GM19452 (cell line): ENCODE data around the gene FBLN7.
"Not testable (repeated sequence)": the region's sequence is repeated elsewhere in the genome, so short reads cannot be mapped to it uniquely, and the experiment has no call there.

Experiments used
- ATAC-seq: cut with Tn5 transposase; IDR thresholded peaks from one replicate; pipeline ENCODE4 v1.9.1; 2021; ENCODE audit not compliant: unreplicated experiment

FBLN7 gene

DNA sequence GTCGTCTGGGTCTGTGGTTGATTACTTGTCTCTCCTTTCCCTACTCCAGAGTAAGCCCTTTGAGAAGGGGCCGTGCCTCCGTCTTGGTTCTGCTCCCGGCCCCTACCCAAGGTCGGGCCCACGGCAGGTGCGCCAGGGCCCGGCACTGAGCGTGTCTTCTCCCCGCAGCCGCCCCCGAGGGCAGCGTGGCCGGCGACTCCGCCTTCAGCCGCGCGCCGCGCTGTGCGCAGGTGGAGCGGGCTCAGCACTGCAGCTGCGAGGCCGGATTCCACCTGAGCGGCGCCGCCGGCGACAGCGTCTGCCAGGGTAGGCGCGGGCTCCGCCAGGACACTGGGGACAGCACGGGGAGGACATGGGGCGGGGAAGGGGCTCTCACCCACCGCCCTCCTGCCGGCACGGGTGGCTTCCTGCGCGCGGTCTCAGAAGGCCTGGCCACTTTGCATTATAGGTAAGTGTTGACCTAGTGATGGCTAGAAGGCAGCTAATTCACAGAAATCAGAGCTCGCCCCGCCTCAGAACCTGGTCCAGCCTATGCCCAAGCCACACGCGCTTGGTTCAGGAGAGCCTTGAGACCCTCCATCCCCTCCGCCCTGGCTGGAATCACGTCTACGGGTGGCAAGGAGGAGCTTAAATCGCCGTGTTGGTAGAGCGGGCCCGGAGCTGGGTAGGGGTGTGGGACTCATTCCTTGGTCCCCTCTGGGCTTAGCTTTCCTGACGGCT lies 43.5 kb downstream of the FBLN7 start:
- no peak for ATAC-seq

DNA sequence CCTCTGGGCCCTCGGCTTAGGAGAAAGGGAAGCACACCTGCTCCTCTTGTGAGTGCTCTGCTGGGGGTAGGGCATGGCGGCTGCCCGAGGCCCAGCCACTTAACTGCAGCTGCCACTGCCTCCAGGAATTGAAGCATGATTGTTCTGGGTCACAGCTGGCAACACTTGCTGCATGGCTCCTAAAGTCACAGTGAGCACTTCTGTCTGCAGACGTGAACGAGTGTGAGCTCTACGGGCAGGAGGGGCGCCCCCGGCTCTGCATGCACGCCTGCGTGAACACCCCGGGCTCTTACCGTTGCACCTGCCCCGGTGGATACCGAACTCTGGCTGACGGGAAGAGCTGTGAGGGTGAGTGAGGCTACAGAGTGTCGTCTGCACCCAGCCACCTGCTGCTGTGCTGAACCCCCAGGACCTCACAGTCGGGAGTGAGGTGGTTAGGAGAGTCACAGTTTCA lies 44.4 kb downstream of the FBLN7 start:
- ATAC-seq = no peak

DNA sequence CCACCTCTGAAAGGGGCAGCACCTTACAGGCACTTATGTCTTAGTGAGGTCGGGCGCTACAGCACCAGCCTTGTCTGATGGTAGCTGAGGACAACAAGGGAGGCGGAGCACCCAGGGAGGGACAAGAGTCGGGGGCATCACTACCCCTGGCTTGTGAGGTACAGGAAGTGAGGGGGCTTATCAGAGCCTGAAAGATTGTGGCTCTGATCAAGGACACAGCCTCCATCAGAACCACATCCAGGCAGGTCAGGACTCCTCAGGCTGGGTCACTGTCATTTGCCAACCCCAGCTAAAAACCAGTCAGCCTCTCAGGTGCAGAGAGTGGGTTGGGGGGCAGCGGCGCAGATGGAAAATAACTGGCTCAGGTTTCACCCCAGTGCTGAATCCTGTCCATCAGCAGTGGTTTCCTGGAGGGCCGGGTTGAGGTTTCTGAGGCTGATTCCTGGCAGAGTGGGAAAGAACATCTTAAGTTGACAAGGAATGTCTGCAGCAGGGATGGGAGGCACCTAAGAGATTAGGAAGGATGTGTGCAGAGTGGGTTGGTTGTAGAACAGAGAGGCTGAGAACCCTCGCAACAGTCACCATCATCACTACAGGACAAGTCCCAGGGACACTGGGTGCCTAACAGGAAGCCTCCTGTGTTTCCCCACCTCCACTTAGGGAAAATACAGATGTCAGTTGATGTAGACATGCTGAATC lies 45.3 kb downstream of the FBLN7 start:
- ATAC-seq = no peak

DNA sequence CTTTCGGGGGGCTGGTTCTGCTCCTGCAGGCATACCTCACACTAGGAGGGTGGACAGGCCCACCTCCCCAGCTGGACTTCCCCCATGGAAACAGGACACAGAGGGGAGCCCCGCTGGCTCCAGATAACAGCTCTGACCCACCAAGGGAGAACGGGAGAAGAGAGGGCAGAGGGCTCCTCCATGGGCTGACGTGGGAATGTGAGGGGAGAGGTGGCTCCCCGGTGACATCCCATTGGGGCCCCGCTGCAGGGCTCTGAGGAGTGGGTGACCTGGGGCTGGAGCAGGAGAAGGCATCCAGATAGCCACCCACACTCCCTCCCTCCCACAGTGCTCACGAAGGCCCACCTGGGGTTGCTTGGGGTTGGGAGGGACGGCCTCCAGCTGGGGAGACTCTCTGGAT lies 45.9 kb downstream of the FBLN7 start:
- ATAC-seq = no peak

DNA sequence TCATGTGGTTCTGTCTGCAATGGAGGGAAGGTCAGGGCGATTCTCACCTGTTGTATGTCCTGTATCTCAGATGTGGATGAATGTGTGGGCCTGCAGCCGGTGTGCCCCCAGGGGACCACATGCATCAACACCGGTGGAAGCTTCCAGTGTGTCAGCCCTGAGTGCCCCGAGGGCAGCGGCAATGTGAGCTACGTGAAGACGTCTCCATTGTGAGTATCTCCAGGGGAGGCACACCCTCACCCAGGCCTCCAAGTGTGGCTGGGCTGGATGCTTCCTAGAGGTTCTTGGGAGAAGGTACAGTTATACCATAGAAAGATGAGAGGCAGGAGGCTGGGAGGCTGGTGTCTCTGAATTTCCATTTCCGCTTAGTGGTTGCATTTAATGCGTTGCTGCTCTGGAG lies 46.9 kb downstream of the FBLN7 start:
- no peak for ATAC-seq

DNA sequence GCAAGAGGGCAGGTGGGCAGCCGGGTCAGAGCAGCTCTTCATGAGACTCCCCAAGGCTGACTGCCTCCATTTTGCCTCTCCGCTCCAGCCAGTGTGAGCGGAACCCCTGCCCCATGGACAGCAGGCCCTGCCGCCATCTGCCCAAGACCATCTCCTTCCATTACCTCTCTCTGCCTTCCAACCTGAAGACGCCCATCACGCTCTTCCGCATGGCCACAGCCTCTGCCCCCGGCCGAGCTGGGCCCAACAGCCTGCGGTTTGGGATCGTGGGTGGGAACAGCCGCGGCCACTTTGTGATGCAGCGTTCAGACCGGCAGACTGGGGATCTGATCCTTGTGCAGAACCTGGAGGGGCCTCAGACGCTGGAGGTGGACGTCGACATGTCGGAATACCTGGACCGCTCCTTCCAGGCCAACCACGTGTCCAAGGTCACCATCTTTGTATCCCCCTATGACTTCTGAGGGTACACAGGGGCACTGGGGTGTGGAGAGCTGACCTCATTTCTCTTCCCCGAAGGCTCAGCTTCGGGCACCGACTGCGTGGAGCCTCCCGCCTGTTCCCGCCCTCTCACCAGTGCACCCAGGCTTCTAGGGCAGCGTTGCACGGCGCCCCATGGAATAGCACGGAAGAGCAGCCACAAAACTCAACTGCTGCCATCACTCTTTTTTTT lies 49.0 kb downstream of the FBLN7 start:
- no peak for ATAC-seq

DNA sequence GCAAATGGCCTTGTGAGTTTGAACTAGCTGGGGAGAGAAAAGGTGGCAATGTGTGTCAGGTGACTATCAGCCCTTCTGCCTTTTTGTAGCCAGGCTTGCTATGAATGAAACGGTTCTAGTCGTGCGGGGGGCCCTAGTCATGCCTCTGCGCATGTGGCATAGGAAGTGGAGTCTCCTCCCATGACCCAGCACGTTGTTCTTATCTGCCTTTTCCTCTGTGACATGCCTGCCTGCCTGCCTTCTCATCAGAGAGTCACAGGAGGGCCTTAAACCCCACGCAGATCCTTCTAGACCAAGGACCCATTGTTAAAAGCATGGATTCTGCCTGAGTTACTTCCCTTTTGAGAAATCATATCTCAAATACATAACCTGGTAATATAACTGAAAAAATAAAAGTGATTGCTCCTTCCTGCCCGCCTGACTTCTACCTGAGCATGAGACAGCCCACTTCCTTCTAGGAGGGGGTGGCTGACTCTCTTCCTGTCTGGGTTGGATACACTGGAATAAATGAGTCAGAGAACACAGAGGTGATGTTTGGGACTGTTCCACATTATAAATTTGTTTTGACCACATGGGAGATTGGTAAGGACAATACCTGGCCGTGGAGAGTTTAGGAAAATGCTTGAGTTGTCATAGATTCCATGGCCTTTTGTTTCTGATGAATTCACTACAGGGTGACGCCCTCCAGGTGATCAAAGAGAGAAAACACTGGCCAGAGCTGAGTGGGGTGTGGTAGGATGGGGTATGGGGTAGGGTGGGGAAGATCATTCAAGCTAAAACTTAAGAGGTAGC lies 49.8 kb downstream of the FBLN7 start:
- no peak for ATAC-seq

DNA sequence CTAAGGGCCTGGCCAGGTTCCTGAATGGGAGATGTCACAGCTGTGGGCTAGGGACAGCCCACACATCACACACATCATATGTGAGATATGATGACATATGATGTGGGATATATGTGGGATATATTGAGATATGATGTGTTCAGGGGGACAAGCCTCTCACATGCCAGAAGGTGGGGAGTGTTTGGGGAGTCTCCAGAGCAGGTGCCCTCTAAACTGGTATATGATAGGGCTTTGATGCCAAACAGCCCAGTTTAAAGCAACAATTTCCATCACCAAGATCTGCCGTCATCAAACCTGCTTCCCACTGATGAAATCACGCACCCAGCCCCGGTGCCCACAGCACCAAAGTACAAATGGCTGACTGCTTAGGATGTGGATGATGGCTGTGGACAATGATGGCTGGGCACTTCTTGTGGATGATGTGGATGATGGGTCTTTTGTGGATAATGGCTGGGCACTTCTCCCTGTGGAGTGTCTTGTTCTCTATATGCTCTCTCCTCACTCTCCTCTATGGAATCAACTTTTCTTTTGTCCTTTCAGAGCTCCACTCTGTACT lies 50.9 kb downstream of the FBLN7 start:
- ATAC-seq = no peak

DNA sequence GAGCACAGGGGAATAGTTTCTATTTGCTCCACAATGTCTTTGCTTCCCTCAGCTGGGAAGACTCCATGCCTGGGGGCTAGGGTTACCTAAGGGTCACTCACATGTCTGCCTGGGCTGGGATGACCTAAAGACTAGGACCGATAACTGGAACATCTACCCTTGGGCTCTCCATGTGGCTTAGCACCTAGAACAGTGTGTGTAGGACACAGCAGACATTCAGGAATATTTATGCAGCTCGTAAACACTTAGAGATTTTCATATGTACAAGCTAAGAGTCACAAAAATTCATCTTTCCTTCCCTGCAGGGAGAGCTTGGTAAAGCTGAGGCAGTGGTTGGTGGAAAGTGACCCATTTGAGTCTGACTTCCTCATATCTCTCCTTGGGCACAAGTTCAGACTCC lies 55.8 kb downstream of the FBLN7 start:
- ATAC-seq = no peak

DNA sequence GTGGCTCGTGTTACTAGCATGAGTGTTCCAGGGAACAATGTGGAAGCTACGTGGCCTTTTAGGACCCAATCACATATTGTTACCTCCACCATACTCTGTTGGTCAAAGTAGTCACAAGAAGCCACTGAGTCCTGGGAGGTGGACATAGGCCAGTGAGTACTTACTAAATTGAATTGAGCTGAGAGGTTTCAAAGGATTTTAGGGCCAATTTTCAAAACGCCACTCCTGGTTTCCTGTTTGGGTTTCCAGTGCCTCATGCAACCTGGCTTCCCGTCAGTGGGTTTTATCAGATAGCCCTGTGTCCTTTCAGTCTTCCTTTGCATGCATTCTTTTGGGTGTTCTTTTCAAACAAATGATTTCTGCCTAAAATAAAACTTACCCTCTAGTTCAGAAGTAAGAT lies 56.3 kb downstream of the FBLN7 start:
- no peak for ATAC-seq

DNA sequence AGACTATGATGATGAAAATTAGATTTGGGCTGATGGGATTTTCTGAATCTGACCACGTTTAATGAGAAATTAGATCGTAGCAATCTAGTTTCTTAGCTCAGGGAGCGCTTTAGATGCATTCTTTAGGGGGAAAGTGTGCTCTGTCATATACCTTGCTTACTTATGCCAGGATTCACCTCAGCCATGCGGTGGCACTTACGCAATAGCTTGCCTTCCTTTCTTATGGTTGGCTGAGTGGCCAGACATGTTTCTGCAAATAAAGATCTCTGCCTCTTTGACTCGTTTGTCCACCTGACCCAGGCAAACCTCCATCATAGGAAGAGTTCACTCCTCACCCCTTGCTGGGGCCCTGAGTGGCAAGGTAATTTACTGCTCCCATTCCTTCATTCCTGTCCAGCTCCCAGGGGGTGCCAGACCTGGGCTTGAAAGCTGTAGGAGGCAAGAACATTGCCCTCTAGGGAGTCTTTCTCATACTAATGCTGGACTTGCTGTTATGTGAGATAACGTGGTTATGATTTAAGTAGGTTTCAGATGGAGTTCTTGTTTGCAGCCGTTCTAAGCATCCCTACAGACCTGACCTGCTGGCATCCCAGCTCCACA lies 57.1 kb downstream of the FBLN7 start:
- no peak for ATAC-seq

DNA sequence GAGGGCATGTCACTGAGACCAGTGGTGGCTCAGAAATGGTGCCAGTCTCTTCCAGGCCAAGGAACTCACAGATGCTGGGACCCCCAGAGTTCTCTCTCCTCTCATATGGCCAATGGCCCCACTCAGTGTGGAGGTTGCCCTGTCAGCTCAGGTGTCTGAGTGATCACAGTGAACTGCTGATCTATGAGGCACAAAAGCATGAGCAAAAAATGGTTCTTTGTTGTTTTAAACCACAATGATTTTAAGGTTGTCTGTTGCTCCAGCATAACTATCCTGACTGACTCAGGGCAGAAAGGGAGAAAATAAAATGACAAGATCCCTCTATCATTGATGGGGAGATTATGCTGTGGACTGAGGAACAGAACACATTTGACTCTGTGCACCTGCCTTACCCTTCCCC lies 57.8 kb downstream of the FBLN7 start:
- ATAC-seq = no peak

DNA sequence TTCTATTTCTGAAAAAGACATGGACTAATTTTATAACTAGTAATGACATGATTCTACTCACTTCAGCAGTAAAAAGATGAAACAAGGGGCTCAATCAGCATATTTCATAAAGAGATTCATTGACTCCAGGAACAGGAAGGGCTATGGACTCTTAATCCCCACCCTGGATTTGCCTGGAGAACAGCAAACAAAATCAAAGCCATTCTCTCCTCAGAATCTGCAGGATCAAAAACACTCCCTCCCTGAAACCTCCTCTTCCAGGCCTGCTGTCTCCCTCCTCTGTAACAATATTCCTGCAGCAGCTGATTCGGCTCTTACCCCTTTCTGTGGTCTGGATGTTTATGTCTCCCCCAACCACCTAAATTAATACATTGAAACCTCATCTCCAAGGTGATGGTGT lies 59.7 kb downstream of the FBLN7 start:
- ATAC-seq = no peak

DNA sequence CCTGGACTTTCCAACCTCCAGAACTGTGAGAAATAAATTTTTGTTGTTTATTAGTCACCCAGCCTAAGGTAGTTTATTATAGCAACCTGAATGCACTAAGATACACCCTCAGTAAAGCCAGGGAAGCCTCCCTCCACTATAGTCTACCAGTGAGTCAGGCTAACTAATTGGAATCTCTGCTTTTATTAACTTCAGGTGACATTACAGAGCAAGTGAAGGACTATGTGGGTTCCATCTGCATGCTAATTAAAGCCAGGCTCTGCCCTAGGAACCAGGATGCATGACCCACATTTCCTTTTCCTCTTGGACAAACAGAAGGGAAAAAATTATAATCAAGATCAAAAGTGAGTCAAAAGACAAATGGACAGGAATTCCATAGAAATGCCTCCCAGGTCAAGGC lies 60.6 kb downstream of the FBLN7 start:
- ATAC-seq = no peak

DNA sequence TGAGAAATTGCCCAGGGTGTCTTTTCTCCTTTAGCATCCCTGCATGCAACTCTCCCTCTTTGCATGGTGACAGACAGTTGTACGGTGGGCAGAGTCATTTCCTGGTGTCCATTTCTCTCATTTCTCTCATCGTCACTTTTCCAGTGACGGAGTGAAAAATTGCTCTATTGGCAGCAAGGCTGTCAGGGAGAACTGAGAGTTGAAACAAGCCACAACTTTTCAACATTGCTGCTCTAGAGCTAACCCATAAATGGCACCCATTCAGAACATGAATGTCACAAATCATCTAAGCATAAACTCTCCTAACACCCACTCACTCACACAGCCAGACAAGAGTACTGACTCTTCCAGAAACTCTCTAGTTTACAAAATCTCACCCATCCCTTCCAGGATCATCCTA lies 61.0 kb downstream of the FBLN7 start:
- no peak for ATAC-seq

DNA sequence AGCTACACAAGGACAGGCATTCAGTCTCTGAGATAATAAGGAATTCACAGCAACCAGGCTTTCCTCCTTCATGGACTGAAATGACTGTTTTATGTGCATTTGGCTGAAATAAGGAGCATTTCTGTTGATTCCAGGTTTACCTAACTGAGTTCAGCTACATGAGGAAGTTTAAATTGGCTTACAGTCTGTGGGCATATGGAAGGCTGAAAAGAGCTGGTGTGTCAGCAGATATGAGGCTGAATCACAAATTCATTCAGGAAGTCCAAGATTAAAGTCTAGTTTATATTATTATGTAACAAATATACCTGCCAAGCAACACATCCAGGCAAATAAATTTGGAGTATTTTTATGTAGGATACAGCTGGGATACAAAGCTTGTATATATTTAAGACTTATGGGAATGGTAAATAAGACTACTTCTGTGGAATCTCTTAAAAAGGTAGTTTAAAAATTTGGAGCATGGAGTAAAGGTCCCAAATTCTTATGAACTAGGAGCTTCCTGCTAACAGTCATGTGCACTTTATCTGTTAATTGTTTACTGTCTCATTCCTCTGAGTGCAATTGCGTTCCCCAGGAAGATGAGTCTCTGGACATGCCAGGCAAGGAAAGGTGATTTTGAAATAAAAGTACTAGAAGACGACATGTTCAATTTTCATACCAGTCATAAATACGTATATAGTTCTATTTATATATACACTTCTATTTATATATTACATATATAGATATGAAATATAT lies 63.7 kb downstream of the FBLN7 start:
- ATAC-seq = no peak

DNA sequence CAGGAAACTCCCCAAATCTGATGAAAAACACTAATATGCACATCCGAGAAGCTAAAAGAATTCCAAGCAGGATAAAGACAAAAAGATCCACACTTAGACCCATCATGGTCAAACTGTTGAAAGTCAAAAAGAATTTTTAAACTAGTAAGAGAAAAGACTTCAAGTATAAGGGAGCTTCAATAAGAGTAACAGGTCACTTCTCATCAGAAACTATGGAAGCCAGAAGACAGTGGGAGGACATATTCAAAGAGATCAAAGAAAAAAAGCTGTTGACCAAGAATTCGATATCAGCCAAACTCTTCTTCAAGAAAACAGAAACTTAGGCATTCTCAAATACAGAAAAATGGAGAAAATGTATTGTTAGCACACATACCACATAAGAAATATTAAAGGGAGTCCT lies 66.2 kb downstream of the FBLN7 start:
- ATAC-seq = no peak

DNA sequence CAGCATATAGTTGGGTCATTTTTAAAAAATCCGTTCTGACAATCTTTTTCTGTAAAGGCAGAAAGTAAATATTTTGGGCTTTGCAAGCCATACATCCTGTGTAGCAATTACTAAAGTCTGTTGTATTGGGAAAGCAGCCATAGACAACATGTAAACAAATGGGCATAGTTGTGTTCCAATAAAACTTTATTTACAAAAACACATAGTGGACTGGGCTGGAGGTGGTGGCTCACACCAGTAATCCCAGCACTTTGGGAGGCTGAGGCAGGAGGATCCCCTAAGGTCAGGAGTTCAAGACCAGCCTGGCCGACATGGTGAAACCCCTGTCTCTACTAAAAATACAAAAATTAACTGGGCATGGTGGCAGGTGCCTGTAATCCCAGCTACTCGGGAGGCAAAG lies 69.7 kb downstream of the FBLN7 start:
- ATAC-seq = not testable (repeated sequence)

DNA sequence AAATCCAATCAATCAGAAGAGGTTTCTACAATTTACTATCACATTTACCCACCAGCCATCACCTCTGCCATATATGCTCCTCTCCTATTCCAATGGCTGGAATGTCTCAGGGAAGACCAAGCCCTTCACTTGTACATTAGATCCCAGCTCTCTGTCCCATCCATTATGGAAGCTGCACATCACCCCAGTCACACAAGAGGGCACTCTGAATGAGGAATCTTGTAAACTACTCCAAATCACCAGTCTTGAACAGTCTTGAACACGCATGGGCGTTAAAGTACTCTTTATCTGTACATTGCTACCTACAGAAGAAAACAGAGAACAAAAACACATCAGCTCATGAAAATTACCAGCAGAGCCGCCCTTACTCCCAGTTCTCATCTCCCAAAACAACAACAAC lies 78.0 kb downstream of the FBLN7 start:
- ATAC-seq = no peak

DNA sequence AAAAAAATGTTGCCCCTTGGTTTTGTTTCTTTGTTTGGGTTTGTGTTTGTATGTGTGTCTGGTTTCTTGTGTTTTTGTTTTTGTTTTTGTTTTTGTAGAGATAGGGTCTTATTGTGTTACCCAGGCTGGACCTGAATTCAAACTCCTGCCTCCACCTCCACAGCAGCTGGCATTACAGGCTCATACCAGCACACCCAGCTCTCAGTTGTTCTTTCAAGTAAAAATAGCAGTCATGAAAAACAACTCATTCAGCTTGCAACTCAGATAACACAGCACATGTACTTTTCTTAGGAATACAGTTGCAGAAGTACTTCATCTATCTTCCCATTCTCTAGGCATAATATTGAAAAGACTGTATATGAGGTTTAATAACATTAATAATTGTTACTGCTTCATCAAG lies 79.7 kb downstream of the FBLN7 start:
- ATAC-seq = no peak
